Activated CD4-positive, alpha-beta T cell treated with anti-CD3 and anti-CD28 coated beads for 24 hours (primary cell): Measurements from ENCODE around the gene CNTFR.

Experiments
- DNase-seq, 2 donors: peaks; one replicate each; pipeline ENCODE4 v3.0.0-alpha.2; 2020; ENCODE audit warnings: low read depth in 2 of 2

The CNTFR gene

GRCh38 chr9:34620061-34620994 is 30.8 kb upstream of the CNTFR start, which contains the start of gene DCTN3:
Gene DCTN3 (minus strand): TSS chr9:34620495. CDS start chr9:34620464, 31 bp downstream.
- peak; percentile 80 to 81 for DNase-seq

- DNase-seq, result no peak
Observed at GRCh38 chr9:34615132-34615531, 25.6 kb upstream of the CNTFR start.

- peak in 1 of 2 donors; percentile 67 for DNase-seq
Observed at GRCh38 chr9:34612788-34613390, 23.4 kb upstream of the CNTFR start.

- peak; percentile 73 to 81 for DNase-seq
Observed at GRCh38 chr9:34611811-34612787, 22.6 kb upstream of the CNTFR start, which contains the start of gene RPP25L. Gene RPP25L (minus strand): TSS chr9:34612097. CDS start chr9:34611296, 801 bp downstream.

- DNase-seq, result no peak
Observed at GRCh38 chr9:34611251-34611810, 21.8 kb upstream of the CNTFR start.

- no peak for DNase-seq
Observed at GRCh38 chr9:34610434-34611206, 21.1 kb upstream of the CNTFR start.

- no peak for DNase-seq
Observed at GRCh38 chr9:34607331-34607730, 17.8 kb upstream of the CNTFR start.

- DNase-seq, result no peak
Observed at GRCh38 chr9:34606905-34607304, 17.4 kb upstream of the CNTFR start.

- DNase-seq, result no peak
Observed at GRCh38 chr9:34606190-34606589, 16.7 kb upstream of the CNTFR start.

- DNase-seq, result peak; percentile 69 to 71
Observed at GRCh38 chr9:34603610-34604231, 14.2 kb upstream of the CNTFR start.

GRCh38 chr9:34601937-34602573 is 12.5 kb upstream of the CNTFR start:
- no peak for DNase-seq

- DNase-seq, result no peak
Observed at GRCh38 chr9:34600908-34601307, 11.4 kb upstream of the CNTFR start.

- no peak for DNase-seq
Observed at GRCh38 chr9:34599546-34599945, 10.0 kb upstream of the CNTFR start.

- DNase-seq, result no peak
Observed at GRCh38 chr9:34594177-34594576, 4.7 kb upstream of the CNTFR start.

GRCh38 chr9:34592895-34593601 is 3.5 kb upstream of the CNTFR start:
- no peak for DNase-seq

- DNase-seq, result no peak
Observed at GRCh38 chr9:34591917-34592866, 2.7 kb upstream of the CNTFR start.

GRCh38 chr9:34591248-34591916 is 1.9 kb upstream of the CNTFR start:
- DNase-seq, result peak; percentile 69 to 81
